Fibroblast of lung (primary cell): Measurements from ENCODE around the gene TMEM179.

Experiments used
- CTCF ChIP-seq, 2 donors: IDR thresholded peaks in 1 of 2; conservative IDR thresholded peaks in 1 of 2; 1 replicate in 1 of 2; 2 replicates in 1 of 2; pipeline ENCODE4 v1.5.1; 2011 to 2012; ENCODE audit warnings: low read length in 2 of 2, control low read depth in 1 of 2, inconsistent platforms in 1 of 2, low read depth in 1 of 2, mild to moderate bottlenecking in 1 of 2
- EZH2 ChIP-seq: IDR thresholded peaks from 2 replicates; pipeline ENCODE4 v1.5.1; 2012; ENCODE audit warnings: low read length, control low read depth, mild to moderate bottlenecking; ENCODE audit errors: missing control alignments

GRCh38 chr14:104553166-104554087 lies 51.1 kb downstream of the TMEM179 start:
- no peak for TF ChIP-seq CTCF (conservative IDR thresholded peaks at IDR 0.05 in 1 of 2, IDR thresholded peaks at IDR 0.05 in 1 of 2; ENCODE audit: low read depth in 1 of 2, low read length in 2 of 2)
- TF ChIP-seq EZH2: no peak
